WERI-Rb-1 (cell line): ENCODE measurements around the gene COL4A5.

ENCODE experiments used
- DNase-seq: peaks from one replicate; pipeline ENCODE4 v3.0.0-alpha.2; 2020
- H3K27ac ChIP-seq: fragments of 250-450 bp; sonication (Bioruptor Pico); 2 replicates; pipeline ENCODE4 v1.5.1; 2020; ENCODE audit warnings: mild to moderate bottlenecking, moderate library complexity
- H3K27me3 ChIP-seq: fragments of 250-450 bp; sonication (Bioruptor Pico); 2 replicates; pipeline ENCODE4 v1.5.1; 2021; ENCODE audit warnings: mild to moderate bottlenecking, low read depth, moderate library complexity; ENCODE audit not compliant: insufficient read depth, severe bottlenecking
- H3K36me3 ChIP-seq: fragments of 250-450 bp; sonication (Bioruptor Pico); 2 replicates; pipeline ENCODE4 v1.5.1; 2020; ENCODE audit warnings: mild to moderate bottlenecking, moderate library complexity
- H3K4me3 ChIP-seq: 2 replicates; pipeline ENCODE4 v1.5.1; 2011; ENCODE audit warnings: low read depth, mild to moderate bottlenecking, control low read depth, low read length
- H3K9me3 ChIP-seq: fragments of 250-450 bp; sonication (Bioruptor Pico); 2 replicates; pipeline ENCODE4 v1.5.1; 2021; ENCODE audit warnings: mild to moderate bottlenecking, moderate library complexity; ENCODE audit not compliant: severe bottlenecking
- CTCF ChIP-seq: IDR thresholded peaks from 2 replicates; pipeline ENCODE4 v1.5.1; 2011; ENCODE audit warnings: low read depth, mild to moderate bottlenecking, control low read depth, inconsistent platforms, low read length

Gene COL4A5

GRCh38 chrX:108439961-108440696, 491 bp downstream of the COL4A5 start:
- no peak for DNase-seq
- TF ChIP-seq CTCF: no peak
- Histone ChIP-seq H3K27me3 (peaks cover 62% of the 10 kb centered on the region), H3K27ac (no peak overlapping the region), H3K9me3 (no peaks in the 10 kb centered on the region), H3K36me3 (no peaks in the 10 kb centered on the region), H3K4me3 (no peak overlapping the region)

- H3K27me3 ChIP-seq: peaks cover 48% of the 10 kb centered on the region
- DNase-seq: no peak
- H3K9me3 ChIP-seq: no peaks in the 10 kb centered on the region
- H3K4me3 ChIP-seq: no peak overlapping the region
- TF ChIP-seq CTCF: no peak
- H3K36me3 ChIP-seq: no peaks in the 10 kb centered on the region
- no peak overlapping the region for H3K27ac ChIP-seq
These were observed 3.3 kb downstream of the COL4A5 start for GRCh38 chrX:108442901-108443464.

GRCh38 chrX:108447303-108447702, 7.7 kb downstream of the COL4A5 start:
- Histone ChIP-seq H3K27me3 (peaks cover 15% of the 10 kb centered on the region), H3K4me3 (no peak overlapping the region), H3K9me3 (no peaks in the 10 kb centered on the region), H3K36me3 (no peaks in the 10 kb centered on the region), H3K27ac (no peak overlapping the region)
- TF ChIP-seq CTCF: no peak
- no peak for DNase-seq

- Histone ChIP-seq H3K27ac (no peak overlapping the region), H3K27me3 (peaks cover 14% of the 10 kb centered on the region), H3K4me3 (no peak overlapping the region), H3K9me3 (no peaks in the 10 kb centered on the region), H3K36me3 (no peaks in the 10 kb centered on the region)
- DNase-seq: no peak
- TF ChIP-seq CTCF: no peak
These were observed 14.2 kb downstream of the COL4A5 start for GRCh38 chrX:108453841-108454240.

GRCh38 chrX:108456971-108457477, 17.4 kb downstream of the COL4A5 start:
- Histone ChIP-seq H3K27me3 (peaks cover 36% of the 10 kb centered on the region), H3K36me3 (no peaks in the 10 kb centered on the region), H3K27ac (no peak overlapping the region), H3K4me3 (no peak overlapping the region), H3K9me3 (no peaks in the 10 kb centered on the region)
- TF ChIP-seq CTCF: no peak
- DNase-seq: no peak
